ENCODE results near the gene SRSF2.

DNA sequence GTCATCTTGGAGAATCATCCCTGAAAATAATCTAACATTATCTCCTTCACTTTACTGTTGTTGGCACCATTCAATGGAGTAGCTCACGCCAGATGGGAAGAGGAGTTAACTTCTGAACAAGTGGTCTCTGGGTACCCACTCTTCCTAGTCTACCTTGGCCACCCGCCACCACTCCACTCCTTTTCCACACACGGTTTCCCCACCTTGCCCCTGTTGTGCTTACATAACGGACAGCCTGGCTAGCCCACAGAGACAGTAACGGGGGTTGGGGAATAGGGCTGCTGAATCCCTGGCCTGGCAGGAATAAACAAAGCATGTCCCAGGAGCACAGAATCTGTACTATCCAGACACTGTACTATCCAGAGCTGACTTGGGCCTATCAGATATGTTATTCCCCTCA lies 22.8 kb downstream of the SRSF2 start:
- TF ChIP-seq, protein P1, sequence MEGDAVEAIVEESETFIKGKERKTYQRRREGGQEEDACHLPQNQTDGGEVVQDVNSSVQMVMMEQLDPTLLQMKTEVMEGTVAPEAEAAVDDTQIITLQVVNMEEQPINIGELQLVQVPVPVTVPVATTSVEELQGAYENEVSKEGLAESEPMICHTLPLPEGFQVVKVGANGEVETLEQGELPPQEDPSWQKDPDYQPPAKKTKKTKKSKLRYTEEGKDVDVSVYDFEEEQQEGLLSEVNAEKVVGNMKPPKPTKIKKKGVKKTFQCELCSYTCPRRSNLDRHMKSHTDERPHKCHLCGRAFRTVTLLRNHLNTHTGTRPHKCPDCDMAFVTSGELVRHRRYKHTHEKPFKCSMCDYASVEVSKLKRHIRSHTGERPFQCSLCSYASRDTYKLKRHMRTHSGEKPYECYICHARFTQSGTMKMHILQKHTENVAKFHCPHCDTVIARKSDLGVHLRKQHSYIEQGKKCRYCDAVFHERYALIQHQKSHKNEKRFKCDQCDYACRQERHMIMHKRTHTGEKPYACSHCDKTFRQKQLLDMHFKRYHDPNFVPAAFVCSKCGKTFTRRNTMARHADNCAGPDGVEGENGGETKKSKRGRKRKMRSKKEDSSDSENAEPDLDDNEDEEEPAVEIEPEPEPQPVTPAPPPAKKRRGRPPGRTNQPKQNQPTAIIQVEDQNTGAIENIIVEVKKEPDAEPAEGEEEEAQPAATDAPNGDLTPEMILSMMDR (IDR thresholded peaks at IDR 0.05) = no peak
- TF ChIP-seq POLR2A (IDR thresholded peaks at IDR 0.05) (no peak), POLR2AphosphoS5 (IDR thresholded peaks at IDR 0.05) (no peak)
